Right atrium auricular region (tissue), 2 donors: ENCODE measurements around the gene TRIM7. TPM values are rescaled to one million over a fixed set of nuclear protein-coding genes. Genes with fewer than 3 reads are reported as not detected.

Experiments
- DNase-seq: peaks from one replicate; pipeline ENCODE4 v3.0.0-alpha.2; 2019; ENCODE audit warnings: low spot score
- H3K27ac ChIP-seq, 2 donors: fragments of 200-600 bp; sonication (generic); 1 replicate in 1 of 2; 2 replicates in 1 of 2; pipeline ENCODE4 v1.5.1; 2016 to 2019
- H3K27me3 ChIP-seq, 2 donors: fragments of 200-600 bp; sonication (generic); one replicate each; pipeline versions ENCODE4 v1.5.1 to v1.6.0; 2017 to 2019
- H3K36me3 ChIP-seq: fragments of 200-600 bp; sonication (generic); one replicate; pipeline ENCODE4 v1.5.1; 2016
- H3K4me1 ChIP-seq, 2 donors: fragments of 200-600 bp; sonication (generic); one replicate each; pipeline versions ENCODE4 v1.5.1 to v1.6.0; 2017 to 2019
- H3K4me3 ChIP-seq, 2 donors: fragments of 200-600 bp; sonication (generic); 1 replicate in 1 of 2; 2 replicates in 1 of 2; pipeline ENCODE4 v1.5.1; 2017 to 2019; ENCODE audit warnings: mild to moderate bottlenecking in 1 of 2, moderate library complexity in 1 of 2
- H3K9me3 ChIP-seq, 2 donors: fragments of 200-600 bp; sonication (generic); one replicate each; pipeline ENCODE4 v1.5.1; 2019
- CTCF ChIP-seq, 2 donors: fragments of 200-600 bp; sonication (generic); IDR thresholded peaks; one replicate each; pipeline ENCODE4 v1.5.1; 2019; ENCODE audit warnings: antibody characterized with exemption in 2 of 2
- total RNA-seq, 2 donors: library from RNA; depleted of rRNA; stranded (reverse); fragments of >200 nt; gene quantifications; one replicate each; pipeline ENCODE4 v1.1.0, GENCODE V29; 2016

The TRIM7 gene
- total RNA-seq, 2 donors from 2014 or later, result 4.1 to 7.7 TPM

- Histone ChIP-seq H3K4me3 (peak overlapping the region; percentile 66 to 68), H3K27me3 (no peaks in the 10 kb centered on the region), H3K9me3 (no peaks in the 10 kb centered on the region), H3K27ac (peak overlapping the region; percentile 93 to 94), H3K36me3 (no peaks in the 10 kb centered on the region), H3K4me1 (peaks cover 0 to 29% of the 10 kb centered on the region in 2 donors)
- TF ChIP-seq CTCF (IDR thresholded peaks at IDR 0.05), result no peak
- DNase-seq, result no peak
Measured at GRCh38 chr5:181189962-181190710, 14.9 kb downstream of the TRIM7 start.

GRCh38 chr5:181189363-181189961 lies 15.5 kb downstream of the TRIM7 start:
- Histone ChIP-seq H3K27me3 (no peaks in the 10 kb centered on the region), H3K4me3 (peak overlapping the region; percentile 66 to 68), H3K27ac (peak overlapping the region; percentile 93 to 94), H3K9me3 (no peaks in the 10 kb centered on the region), H3K4me1 (peaks cover 0 to 36% of the 10 kb centered on the region in 2 donors), H3K36me3 (no peaks in the 10 kb centered on the region)
- no peak for DNase-seq
- TF ChIP-seq CTCF (IDR thresholded peaks at IDR 0.05), result no peak

- peak; percentile 91 for DNase-seq
- peaks cover 0 to 42% of the 10 kb centered on the region in 2 donors for H3K4me1 ChIP-seq
- peak overlapping the region; percentile 66 to 68 for H3K4me3 ChIP-seq
- peak overlapping the region; percentile 93 to 94 for H3K27ac ChIP-seq
- no peaks in the 10 kb centered on the region for H3K36me3 ChIP-seq
- no peaks in the 10 kb centered on the region for H3K27me3 ChIP-seq
- no peak for TF ChIP-seq CTCF (IDR thresholded peaks at IDR 0.05)
- no peaks in the 10 kb centered on the region for H3K9me3 ChIP-seq
Measured at GRCh38 chr5:181188700-181189362, 16.2 kb downstream of the TRIM7 start.

DNA sequence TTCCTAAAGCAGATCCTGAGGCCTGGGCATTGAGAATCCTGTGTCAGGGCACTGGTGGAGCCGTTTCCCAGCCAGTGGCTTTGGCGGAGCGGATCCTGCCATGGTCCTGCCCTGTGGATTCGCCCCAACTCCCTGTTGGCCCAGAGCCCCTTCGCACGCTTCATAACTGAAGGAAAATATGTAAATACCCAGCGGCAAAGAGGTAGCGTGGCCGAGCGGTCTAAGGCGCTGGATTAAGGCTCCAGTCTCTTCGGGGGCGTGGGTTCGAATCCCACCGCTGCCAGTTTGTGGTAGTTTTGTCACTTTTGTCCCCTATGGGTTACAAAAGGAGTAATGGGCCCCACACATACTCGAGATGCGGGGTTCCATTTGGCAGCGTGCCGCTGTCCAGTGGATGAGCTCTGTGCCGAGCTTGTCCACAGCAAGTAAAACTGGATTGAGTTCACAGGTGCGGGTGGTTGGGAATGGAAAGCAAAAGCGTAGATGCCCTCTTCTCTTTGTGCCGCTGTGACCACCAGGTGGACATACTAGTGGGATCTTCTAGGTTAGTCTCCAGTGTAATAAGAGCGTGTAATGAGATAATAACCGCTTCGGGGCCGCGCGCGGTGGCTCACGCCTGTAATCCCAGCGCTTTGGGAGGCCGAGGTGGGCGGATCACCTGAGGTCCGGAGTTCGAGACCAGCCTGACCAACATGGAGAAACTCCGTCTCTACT lies 17.3 kb downstream of the TRIM7 start:
- H3K27me3 ChIP-seq, result no peaks in the 10 kb centered on the region
- H3K9me3 ChIP-seq, result no peaks in the 10 kb centered on the region
- TF ChIP-seq CTCF (IDR thresholded peaks at IDR 0.05), result peak in 1 of 2 donors; percentile 10
- peak overlapping the region; percentile 93 to 94 for H3K27ac ChIP-seq
- peaks cover 0 to 44% of the 10 kb centered on the region in 2 donors for H3K4me1 ChIP-seq
- DNase-seq, result peak; percentile 84
- H3K4me3 ChIP-seq, result peak overlapping the region; percentile 66 to 68
- no peaks in the 10 kb centered on the region for H3K36me3 ChIP-seq

- peak overlapping the region in 1 of 2 donors; percentile 94 for H3K27ac ChIP-seq
- H3K4me1 ChIP-seq, result peaks cover 0 to 44% of the 10 kb centered on the region in 2 donors
- no peak for TF ChIP-seq CTCF (IDR thresholded peaks at IDR 0.05)
- DNase-seq, result no peak
- H3K4me3 ChIP-seq, result no peak overlapping the region
- no peaks in the 10 kb centered on the region for H3K36me3 ChIP-seq
- no peaks in the 10 kb centered on the region for H3K9me3 ChIP-seq
- H3K27me3 ChIP-seq, result no peaks in the 10 kb centered on the region
Measured at GRCh38 chr5:181186986-181187499, 18.0 kb downstream of the TRIM7 start.
